ENCODE results near the gene KPTN.

KPTN gene
- total RNA-seq = 2.0 to 6.1 (median 4.0) reads per million in 9 experiments

DNA sequence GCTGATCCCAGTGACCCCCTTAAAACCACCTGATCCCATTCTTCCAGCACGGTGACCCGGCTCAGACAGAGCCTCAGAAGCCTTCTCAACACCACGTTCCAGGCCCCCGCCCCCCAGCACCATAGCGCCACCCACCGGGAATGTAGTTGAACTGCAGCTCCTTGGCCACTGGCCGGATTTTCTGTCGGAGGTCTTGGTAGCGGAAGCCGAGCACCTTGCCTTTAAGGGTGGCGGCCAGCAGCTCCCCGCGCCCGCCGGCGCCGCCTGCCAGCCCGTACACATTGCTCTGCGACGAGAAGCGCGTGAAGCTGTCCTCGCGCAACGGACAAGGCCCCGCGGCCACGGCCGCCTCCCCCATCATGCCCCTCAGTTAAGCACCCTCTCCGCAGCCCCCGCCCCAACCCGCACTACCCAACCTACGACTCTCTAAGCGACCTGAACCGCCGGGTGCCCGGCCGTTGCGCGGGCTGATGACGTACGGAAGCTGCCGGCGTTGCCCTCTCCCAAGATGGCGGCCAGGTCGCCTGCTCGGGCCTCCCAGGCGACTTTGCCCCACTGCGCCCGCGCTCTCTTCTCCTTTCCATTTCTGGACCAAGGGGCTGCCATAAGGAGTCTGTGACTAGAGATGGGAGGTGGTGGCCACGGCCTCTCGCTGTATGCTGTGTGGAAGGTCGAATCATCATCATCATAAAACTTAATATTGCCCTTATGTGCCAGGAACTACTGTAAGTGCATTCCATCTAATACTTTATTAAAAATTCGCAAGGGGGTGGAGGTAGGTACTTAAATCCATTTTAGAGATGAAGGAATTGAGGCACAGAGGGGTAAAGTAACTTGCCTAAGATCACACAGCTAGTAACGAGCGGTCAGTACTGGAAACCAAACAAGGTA lies at the start of gene KPTN:
TSS of gene KPTN (minus strand) at position 420 of the 891 bp plus-strand sequence. CDS start at position 361, 59 bp downstream.
- Mint-ChIP-seq H3K4me1 (ENCODE audit: low read depth in 2 of 2) (peaks cover 14 to 22% of the 10 kb centered on the region in 2 donors), H3K36me3 (ENCODE audit: insufficient read depth) (peaks cover 51% of the 10 kb centered on the region), H3K4me3 (peak within 1 kb of the TSS; percentile 95), H3K9me3 (no peaks in the 10 kb centered on the region), H3K27me3 (no peaks in the 10 kb centered on the region), H3K27ac (peak within 1 kb of the TSS; percentile 98 to 99)
- DNase-seq (peak; percentile 85 to 88 (median 86)), ATAC-seq (replicated peaks) (peak; percentile 87)

DNA sequence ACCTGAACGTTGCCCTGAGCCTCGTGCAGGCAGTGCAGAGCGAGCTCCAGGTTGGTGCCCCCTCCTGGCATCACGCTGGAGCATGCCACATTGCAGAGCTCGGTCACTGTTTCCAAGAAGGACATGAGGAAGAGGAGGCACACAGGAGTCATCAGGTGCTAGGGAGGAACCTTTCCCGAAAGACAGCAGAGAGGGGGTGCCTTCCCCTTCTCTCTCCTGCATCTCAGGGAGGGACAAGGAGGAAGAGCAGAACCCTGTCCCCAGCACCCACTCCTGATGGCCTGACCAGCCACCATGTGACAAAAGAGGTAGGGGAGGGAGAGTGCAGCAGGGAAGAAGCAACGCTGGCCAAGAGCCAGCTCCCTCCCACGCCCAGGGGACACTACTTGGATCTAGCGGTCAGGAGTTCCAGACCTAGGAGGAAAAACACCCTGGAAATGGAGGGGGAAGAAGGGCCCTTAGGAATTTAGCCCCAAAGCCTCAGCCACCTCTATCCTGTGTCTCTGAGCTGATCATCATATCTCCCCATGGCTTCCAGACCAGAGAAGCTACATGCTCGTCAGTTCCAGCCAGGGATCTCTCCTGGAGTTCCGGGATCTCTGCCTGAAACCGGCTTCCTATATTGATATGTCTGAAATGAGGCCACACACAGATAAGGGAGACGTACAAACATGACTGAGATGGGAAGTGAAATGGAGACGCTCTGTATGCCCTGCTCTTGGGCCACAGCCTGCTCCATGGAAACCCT lies 47.8 kb upstream of the KPTN start:
- H3K27ac Mint-ChIP-seq = no peak overlapping the region
- H3K4me3 Mint-ChIP-seq = no peak overlapping the region
- DNase-seq = no peak
- H3K27me3 Mint-ChIP-seq = no peaks in the 10 kb centered on the region
- H3K36me3 Mint-ChIP-seq (ENCODE audit: insufficient read depth) = no peaks in the 10 kb centered on the region
- no peak for ATAC-seq (replicated peaks)
- no peaks in the 10 kb centered on the region for H3K4me1 Mint-ChIP-seq (ENCODE audit: low read depth in 2 of 2)
- H3K9me3 Mint-ChIP-seq = no peaks in the 10 kb centered on the region

DNA sequence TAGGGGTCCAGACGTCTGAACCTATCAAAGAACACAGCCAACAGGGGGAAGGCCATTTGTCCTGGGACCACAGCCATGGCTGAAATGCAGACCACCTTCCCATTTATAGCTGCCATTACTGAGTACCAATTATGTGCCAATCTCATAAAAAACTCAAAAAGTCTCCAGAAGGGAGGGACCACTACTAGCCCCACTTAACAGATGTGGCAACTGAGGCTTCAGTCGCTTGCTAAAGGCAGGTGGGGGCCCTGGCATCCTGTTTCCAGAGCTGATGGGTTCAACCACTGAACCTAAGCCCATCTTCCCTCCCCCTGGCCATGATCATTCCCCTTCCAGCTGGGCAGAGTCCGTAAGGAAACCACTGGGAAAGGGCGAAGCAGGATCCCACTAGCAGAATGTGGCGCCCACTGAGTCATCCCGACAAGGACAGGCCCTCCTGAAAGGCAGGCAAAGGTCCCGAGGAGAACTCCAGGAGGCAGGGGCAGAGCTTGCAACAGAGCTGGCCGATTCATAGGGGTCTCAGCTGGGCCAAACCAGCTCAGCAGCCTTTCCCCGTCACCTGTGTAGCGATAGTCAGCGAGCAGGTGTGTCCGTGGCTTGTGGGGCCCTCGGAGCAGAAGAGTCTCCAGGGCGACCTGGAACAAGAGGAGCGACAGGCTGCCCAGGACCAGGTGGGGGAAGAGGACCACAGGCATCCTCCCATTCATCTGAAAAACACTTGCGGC lies 45.2 kb upstream of the KPTN start:
- Mint-ChIP-seq H3K9me3 (no peaks in the 10 kb centered on the region), H3K4me3 (no peak overlapping the region), H3K36me3 (ENCODE audit: insufficient read depth) (no peaks in the 10 kb centered on the region), H3K4me1 (ENCODE audit: low read depth in 2 of 2) (no peaks in the 10 kb centered on the region), H3K27ac (no peak overlapping the region), H3K27me3 (no peaks in the 10 kb centered on the region)
- DNase-seq = no peak
- ATAC-seq (replicated peaks) = no peak

DNA sequence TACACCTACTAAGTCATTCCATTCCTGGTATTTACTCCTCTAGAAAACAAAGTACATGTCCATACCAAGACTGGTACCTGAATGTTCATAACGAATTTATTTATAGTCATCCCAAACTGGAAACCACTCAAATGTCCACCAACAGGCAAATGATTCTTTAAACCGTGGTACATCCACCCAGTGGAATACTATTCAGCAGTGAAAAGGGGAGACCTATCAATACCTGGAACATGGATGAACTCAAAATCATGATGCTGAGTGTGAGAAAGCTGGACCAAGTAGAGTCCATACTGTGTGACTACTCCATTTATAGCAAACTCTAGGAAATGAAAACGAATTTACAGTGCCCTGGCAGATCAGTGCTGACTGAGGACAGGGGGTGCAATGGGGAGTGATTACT lies 42.8 kb upstream of the KPTN start:
- no peaks in the 10 kb centered on the region for H3K36me3 Mint-ChIP-seq (ENCODE audit: insufficient read depth)
- ATAC-seq (replicated peaks) (no peak), DNase-seq (no peak)
- H3K4me3 Mint-ChIP-seq = no peak overlapping the region
- peaks cover 8 to 12% of the 10 kb centered on the region in 2 donors for H3K27me3 Mint-ChIP-seq
- H3K9me3 Mint-ChIP-seq = no peaks in the 10 kb centered on the region
- H3K27ac Mint-ChIP-seq = no peak overlapping the region
- H3K4me1 Mint-ChIP-seq (ENCODE audit: low read depth in 2 of 2) = peaks cover 4 to 5% of the 10 kb centered on the region in 2 donors

DNA sequence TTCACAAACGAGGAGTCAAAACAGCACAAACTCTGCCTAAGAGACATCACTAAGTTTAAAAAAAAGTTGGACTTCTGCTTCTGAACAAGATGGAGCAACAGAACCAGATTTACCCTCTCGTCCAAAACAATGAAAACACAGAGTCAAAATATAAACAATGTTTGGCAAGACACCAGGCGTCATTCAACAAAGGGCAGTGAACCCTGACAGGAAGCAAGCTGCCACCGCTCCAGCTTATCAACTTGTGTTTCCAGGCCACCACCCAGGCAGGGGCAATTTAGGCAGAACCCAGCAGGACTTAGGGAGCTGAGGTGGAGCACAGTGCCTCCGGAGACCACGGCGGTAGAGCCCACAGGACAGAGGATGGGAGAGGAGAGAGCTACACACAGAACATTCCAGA lies 39.5 kb upstream of the KPTN start:
- Mint-ChIP-seq H3K36me3 (ENCODE audit: insufficient read depth) (no peaks in the 10 kb centered on the region), H3K4me3 (no peak overlapping the region), H3K27me3 (peaks cover 8 to 16% of the 10 kb centered on the region in 2 donors), H3K27ac (no peak overlapping the region), H3K4me1 (ENCODE audit: low read depth in 2 of 2) (peaks cover 13 to 22% of the 10 kb centered on the region in 2 donors), H3K9me3 (no peaks in the 10 kb centered on the region)
- DNase-seq (no peak), ATAC-seq (replicated peaks) (no peak)

DNA sequence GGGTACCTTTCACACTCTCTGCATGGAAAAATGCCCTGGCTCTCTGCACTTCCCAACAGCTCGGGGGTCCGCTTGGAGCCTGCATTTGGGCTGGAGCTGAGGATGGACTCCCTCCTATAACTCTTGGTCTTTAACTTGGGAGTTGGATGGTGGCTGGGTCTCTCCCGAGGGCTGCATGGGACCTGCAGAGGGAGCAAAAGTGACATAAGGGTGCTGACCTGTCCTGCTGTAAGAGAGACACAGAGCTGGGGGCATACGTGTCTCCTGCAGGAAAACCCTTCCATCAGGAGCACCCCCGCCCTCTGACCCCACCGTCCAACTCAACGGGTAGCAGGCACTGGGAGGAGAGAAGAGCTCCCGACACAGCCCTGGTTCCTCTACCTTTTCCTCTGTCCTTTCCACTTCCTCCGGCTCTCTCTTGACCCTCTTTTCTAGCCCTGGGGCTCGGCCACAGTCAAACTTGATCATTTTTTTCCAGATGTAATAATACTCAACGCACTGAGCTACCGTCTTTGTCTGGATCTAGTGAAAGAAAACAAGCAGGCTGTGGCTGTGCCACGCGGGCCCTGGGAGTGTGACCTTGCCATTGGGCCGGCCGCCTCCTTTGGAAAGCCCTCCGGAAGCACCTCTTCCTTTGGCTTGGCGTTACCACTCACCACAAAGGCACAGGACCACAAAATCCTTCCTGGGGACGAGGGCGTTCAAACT lies 37.6 kb upstream of the KPTN start:
- DNase-seq (no peak), ATAC-seq (replicated peaks) (no peak)
- H3K4me1 Mint-ChIP-seq (ENCODE audit: low read depth in 2 of 2) = peaks cover 24 to 40% of the 10 kb centered on the region in 2 donors
- peak overlapping the region in 1 of 2 donors; percentile 74 for H3K27ac Mint-ChIP-seq
- H3K27me3 Mint-ChIP-seq = peaks cover 8 to 16% of the 10 kb centered on the region in 2 donors
- H3K4me3 Mint-ChIP-seq = peak overlapping the region in 1 of 2 donors; percentile 67
- H3K36me3 Mint-ChIP-seq (ENCODE audit: insufficient read depth) = peaks cover 10% of the 10 kb centered on the region
- H3K9me3 Mint-ChIP-seq = no peaks in the 10 kb centered on the region

DNA sequence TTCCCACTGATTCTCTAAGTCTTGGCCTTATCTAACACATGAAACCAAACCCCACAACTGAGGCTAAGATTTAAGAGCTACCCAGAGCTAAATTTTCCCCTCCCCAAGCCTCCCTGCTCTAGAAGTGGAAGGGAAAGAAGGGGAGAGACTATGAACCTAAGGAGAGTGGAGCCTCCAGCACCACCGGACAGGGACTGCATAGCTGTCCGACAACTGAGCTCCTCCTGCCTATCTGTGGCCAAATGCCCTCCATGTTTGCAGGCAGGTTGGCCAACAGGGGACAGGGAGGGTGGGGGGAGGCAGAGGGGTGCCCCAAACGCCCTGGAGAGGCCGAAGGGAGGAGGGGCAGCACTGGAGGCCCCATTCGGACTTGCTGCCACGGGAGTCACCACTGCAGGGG lies 36.8 kb upstream of the KPTN start:
- DNase-seq (no peak), ATAC-seq (replicated peaks) (no peak)
- no peak overlapping the region for H3K4me3 Mint-ChIP-seq
- no peaks in the 10 kb centered on the region for H3K9me3 Mint-ChIP-seq
- H3K27ac Mint-ChIP-seq = no peak overlapping the region
- peaks cover 30 to 48% of the 10 kb centered on the region in 2 donors for H3K4me1 Mint-ChIP-seq (ENCODE audit: low read depth in 2 of 2)
- H3K36me3 Mint-ChIP-seq (ENCODE audit: insufficient read depth) = peaks cover 11% of the 10 kb centered on the region
- H3K27me3 Mint-ChIP-seq = peaks cover 8 to 16% of the 10 kb centered on the region in 2 donors

DNA sequence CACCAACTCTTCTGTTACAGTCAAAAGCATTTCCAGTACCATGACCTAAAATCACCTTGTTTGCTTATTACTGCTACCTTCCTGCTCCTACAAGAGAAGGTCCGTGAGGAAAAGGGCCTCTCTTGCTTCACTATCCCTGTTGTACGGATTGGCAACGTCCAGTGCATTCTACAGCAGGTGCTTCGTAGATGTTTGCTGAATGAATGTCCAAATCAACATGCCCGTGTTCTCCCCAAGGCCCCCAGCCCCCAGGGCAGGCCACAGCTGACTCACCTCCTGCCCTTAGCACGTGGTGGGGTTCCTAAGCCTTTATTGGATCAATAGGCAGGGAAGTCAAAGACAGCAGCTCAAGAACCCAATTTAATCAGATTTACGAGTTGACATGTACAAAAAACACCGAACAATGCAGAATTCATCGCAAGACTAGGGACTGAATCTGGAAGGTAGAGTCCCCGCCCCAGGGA lies 36.4 kb upstream of the KPTN start:
- no peak for ATAC-seq (replicated peaks)
- Mint-ChIP-seq H3K27ac (no peak overlapping the region), H3K36me3 (ENCODE audit: insufficient read depth) (peaks cover 16% of the 10 kb centered on the region), H3K4me1 (ENCODE audit: low read depth in 2 of 2) (peaks cover 35 to 53% of the 10 kb centered on the region in 2 donors), H3K27me3 (peaks cover 8 to 16% of the 10 kb centered on the region in 2 donors), H3K9me3 (no peaks in the 10 kb centered on the region), H3K4me3 (peak overlapping the region in 1 of 2 donors; percentile 46)
- DNase-seq = no peak

DNA sequence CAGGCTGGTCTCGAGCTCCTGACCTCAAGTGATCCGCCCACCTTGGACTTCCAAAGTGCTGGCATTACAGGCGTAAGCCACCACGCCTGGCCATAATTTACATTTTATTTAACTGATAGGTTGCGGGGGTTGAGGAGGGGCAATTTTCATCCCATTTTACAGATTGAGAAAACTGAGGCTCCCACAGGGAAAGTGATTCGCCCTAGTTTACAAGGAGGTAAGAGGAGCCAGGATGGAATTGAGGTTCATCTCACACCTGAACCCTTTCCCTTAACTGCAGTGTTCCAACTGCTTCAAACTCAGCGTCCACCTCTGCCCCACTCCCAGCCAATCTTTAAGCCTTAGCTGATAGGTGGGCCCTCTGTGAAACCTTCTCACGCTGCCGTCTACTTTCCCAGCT lies 34.8 kb upstream of the KPTN start:
- Mint-ChIP-seq H3K36me3 (ENCODE audit: insufficient read depth) (peaks cover 31% of the 10 kb centered on the region), H3K9me3 (no peaks in the 10 kb centered on the region), H3K4me1 (ENCODE audit: low read depth in 2 of 2) (peaks cover 45 to 63% of the 10 kb centered on the region in 2 donors), H3K27me3 (peaks cover 6 to 14% of the 10 kb centered on the region in 2 donors), H3K4me3 (peak overlapping the region; percentile 20 to 51), H3K27ac (no peak overlapping the region)
- DNase-seq = no peak
- ATAC-seq (replicated peaks) = no peak

DNA sequence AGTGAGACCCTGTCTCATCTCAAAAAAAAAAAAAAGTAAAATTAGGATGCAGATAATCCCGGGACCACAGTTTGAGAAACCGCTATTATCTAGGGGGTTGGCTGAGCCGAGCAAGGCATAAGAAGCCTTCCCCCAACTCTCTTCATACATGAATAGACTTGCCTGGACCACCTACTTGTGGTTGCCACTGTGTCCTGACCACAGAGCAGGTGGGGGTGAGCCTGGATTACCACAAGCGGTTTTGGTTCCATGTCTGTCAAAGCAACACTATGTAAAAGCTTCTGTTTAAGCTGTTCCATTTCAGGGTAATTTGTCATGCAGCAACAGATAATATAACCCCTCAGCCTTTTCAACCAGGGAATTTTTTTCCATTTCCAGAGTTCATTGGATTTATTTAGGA lies 34.1 kb upstream of the KPTN start:
- Mint-ChIP-seq H3K4me3 (peak overlapping the region; percentile 59 to 60), H3K27ac (peak overlapping the region; percentile 76 to 100), H3K27me3 (peaks cover 0 to 8% of the 10 kb centered on the region in 2 donors), H3K4me1 (ENCODE audit: low read depth in 2 of 2) (peaks cover 51 to 70% of the 10 kb centered on the region in 2 donors), H3K9me3 (no peaks in the 10 kb centered on the region), H3K36me3 (ENCODE audit: insufficient read depth) (peaks cover 38% of the 10 kb centered on the region)
- DNase-seq (peak; percentile 43 to 64 (median 50)), ATAC-seq (replicated peaks) (peak; percentile 5)

DNA sequence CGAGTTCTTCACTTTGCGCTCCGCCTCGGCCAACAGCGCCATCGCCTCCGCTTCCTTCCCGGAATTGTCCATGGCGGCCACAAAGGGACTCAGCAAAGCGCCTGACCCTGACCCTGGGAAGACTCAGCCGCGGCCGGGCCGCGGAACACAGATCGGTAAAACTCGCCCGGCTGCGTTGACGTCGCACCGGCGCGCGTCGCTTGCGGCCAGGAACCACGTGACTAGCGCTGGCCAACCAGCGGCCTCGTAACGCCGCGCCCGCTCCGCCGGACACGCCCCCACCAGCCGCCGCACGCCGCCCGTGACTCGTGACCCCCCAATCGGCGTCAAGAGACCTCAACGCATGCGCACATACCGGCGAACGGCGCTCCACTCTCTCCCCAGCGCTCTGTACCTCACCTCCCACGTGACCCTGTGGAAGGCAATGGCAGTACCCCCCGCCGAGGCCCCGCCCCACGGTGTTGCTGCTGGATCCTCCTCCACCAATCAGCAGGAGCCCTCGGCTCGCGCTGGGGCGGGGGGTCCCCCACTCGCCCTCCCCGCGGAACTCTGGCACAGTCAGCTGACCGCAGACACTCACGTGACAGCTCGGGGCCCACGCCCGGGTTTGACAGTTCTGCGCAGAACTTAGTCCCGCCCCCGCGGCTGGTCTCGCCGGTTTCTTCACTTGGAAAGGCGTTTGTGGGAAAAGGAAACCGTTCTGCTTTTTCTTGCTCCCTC lies 31.0 kb upstream of the KPTN start, which contains the start of gene NAPA:
TSS of gene NAPA (minus strand) at position 195 of the 720 bp plus-strand sequence. CDS start at position 72, 123 bp downstream.
- Mint-ChIP-seq H3K9me3 (no peaks in the 10 kb centered on the region), H3K27ac (peak within 1 kb of the TSS; percentile 99 to 100), H3K4me3 (peak within 1 kb of the TSS; percentile 99), H3K36me3 (ENCODE audit: insufficient read depth) (peaks cover 54% of the 10 kb centered on the region), H3K4me1 (ENCODE audit: low read depth in 2 of 2) (peaks cover 70 to 88% of the 10 kb centered on the region in 2 donors), H3K27me3 (no peaks in the 10 kb centered on the region)
- ATAC-seq (replicated peaks) (peak; percentile 86), DNase-seq (peak; percentile 100)

Data from effector memory CD8-positive, alpha-beta T cell (primary cell).